ENCODE results near the gene NHS. TPM values are rescaled to one million over a fixed set of nuclear protein-coding genes. Genes with fewer than 3 reads are reported as not detected.
"Not testable (repeated sequence)": the region's sequence is repeated elsewhere in the genome, so short reads cannot be mapped to it uniquely, and the experiment has no call there.

Gene NHS
- total RNA-seq, 1 experiment from 2014 or later, result 2.2 TPM

DNA sequence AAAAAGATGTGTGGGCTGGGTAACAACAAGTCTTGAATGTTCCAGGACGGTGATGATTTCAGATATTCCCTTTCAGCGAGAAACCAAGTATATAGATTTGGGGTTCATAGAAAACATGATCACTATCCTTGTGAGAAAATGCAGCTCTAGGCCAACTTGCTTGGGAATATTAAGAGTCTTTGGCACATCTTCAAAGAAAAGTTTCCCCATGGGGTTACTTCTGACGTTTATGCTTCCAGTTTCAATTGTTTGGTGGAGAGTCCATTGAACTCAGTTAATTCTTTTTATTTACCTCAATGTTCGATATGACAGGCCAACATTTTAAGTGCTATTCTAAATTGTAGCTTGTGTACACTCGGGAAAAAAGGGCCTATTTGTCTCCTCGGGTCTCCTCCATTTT, 126.7 kb downstream of the NHS start:
- no TSS peak for BruUV-seq (replicated peaks)
- intact Hi-C loops (cut with micrococcal nuclease; ENCODE audit: unreplicated experiment), result no loop called here
- H3K4me1 Mint-ChIP-seq (ENCODE audit: low read depth, unreplicated experiment), result peaks cover 13% of the 10 kb centered on the region

DNA sequence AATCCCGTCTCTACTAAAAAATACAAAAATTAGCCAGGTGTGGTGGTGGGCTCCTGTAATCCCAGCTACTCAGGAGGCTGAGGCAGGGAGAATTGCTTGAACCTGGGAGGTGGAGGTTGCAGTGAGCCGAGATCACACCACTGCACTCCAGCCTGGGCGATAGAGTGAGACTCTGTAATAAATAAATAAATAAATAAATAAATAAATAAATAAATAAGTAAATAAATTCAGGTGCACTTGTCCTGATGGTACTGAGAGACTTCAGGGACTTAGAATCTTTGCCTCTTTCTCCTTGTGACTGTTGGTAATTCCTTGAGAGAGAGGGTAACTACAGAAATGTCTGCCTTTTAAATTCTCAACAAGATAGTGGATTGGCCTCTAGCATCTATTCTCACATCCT, 131.4 kb downstream of the NHS start:
- H3K4me3 Mint-ChIP-seq (ENCODE audit: unreplicated experiment); H3K4me1 Mint-ChIP-seq (ENCODE audit: low read depth, unreplicated experiment); H3K27me3 ChIP-seq (replicated peaks; ENCODE audit: control insufficient read depth, insufficient read depth, low read length); H3K27me3 Mint-ChIP-seq (ENCODE audit: insufficient read depth, unreplicated experiment); CTCF ChIA-PET; H3K36me3 Mint-ChIP-seq (ENCODE audit: insufficient read depth, unreplicated experiment); POLR2A ChIA-PET; H3K4me1 ChIP-seq; H3K9me3 ChIP-seq; H3K36me3 ChIP-seq (ENCODE audit: control insufficient read depth, insufficient read depth, low read length); BruUV-seq (replicated peaks); H3K27ac Mint-ChIP-seq (ENCODE audit: unreplicated experiment); intact Hi-C loops (cut with micrococcal nuclease; ENCODE audit: unreplicated experiment); H3K4me3 ChIP-seq (ENCODE audit: low read depth, low read length); H3K9me3 Mint-ChIP-seq (ENCODE audit: unreplicated experiment); DNase-seq: not testable (repeated sequence)

More for the DNA sequence above, 126.7 kb downstream of the NHS start:
- Histone ChIP-seq H3K9me3 (no peaks in the 10 kb centered on the region), H3K4me1 (peaks cover 5% of the 10 kb centered on the region; the same call in 1 of the 2 replicates), H3K36me3 (ENCODE audit: control insufficient read depth, insufficient read depth, low read length) (no peaks in the 10 kb centered on the region), H3K4me3 (ENCODE audit: low read depth, low read length) (no peak overlapping the region), H3K27me3 (replicated peaks; ENCODE audit: control insufficient read depth, insufficient read depth, low read length) (no peaks in the 10 kb centered on the region; the same call in 1 of the 2 replicates)
- ChIA-PET POLR2A (no interaction called here), CTCF (no interaction called here)
- Mint-ChIP-seq H3K36me3 (ENCODE audit: insufficient read depth, unreplicated experiment) (no peaks in the 10 kb centered on the region), H3K27me3 (ENCODE audit: insufficient read depth, unreplicated experiment) (no peaks in the 10 kb centered on the region), H3K4me3 (ENCODE audit: unreplicated experiment) (no peak overlapping the region), H3K27ac (ENCODE audit: unreplicated experiment) (no peak overlapping the region), H3K9me3 (ENCODE audit: unreplicated experiment) (no peaks in the 10 kb centered on the region)
- TF ChIP-seq, protein P1, sequence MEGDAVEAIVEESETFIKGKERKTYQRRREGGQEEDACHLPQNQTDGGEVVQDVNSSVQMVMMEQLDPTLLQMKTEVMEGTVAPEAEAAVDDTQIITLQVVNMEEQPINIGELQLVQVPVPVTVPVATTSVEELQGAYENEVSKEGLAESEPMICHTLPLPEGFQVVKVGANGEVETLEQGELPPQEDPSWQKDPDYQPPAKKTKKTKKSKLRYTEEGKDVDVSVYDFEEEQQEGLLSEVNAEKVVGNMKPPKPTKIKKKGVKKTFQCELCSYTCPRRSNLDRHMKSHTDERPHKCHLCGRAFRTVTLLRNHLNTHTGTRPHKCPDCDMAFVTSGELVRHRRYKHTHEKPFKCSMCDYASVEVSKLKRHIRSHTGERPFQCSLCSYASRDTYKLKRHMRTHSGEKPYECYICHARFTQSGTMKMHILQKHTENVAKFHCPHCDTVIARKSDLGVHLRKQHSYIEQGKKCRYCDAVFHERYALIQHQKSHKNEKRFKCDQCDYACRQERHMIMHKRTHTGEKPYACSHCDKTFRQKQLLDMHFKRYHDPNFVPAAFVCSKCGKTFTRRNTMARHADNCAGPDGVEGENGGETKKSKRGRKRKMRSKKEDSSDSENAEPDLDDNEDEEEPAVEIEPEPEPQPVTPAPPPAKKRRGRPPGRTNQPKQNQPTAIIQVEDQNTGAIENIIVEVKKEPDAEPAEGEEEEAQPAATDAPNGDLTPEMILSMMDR (IDR thresholded peaks at IDR 0.05; ENCODE audit: insufficient read depth in 1 of 2, low read depth in 1 of 2, low read length in 1 of 2, severe bottlenecking in 1 of 2, unreplicated experiment in 1 of 2), result no peak
- no peak for DNase-seq

DNA sequence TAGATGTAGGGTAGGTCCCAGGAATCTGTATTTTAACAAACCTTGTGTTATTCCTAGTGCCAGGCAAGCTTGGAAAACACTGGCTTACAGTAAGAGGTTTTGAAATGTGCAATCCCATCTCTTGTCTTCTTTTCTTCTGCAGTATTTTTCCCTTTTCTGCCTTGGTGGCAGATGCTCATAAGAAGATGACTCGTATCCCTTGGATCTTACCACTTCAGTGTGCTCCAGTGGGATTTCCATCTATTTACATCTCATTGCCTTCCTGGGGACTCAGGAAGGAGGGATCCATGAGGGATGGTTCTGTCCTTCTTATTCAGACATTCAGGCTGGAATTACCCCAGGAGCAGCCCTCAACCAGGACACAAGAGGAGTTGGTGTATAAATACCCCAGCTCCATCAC, 136.6 kb downstream of the NHS start:
- H3K27me3 Mint-ChIP-seq (ENCODE audit: insufficient read depth, unreplicated experiment), result no peaks in the 10 kb centered on the region
- no TSS peak for BruUV-seq (replicated peaks)
- TF ChIP-seq, protein P1 (IDR thresholded peaks at IDR 0.05; ENCODE audit: insufficient read depth in 1 of 2, low read depth in 1 of 2, low read length in 1 of 2, severe bottlenecking in 1 of 2, unreplicated experiment in 1 of 2), result no peak
- H3K27ac Mint-ChIP-seq (ENCODE audit: unreplicated experiment), result no peak overlapping the region
- Histone ChIP-seq H3K36me3 (ENCODE audit: control insufficient read depth, insufficient read depth, low read length) (no peaks in the 10 kb centered on the region), H3K4me3 (ENCODE audit: low read depth, low read length) (no peak overlapping the region), H3K9me3 (no peaks in the 10 kb centered on the region), H3K27me3 (replicated peaks; ENCODE audit: control insufficient read depth, insufficient read depth, low read length) (no peaks in the 10 kb centered on the region), H3K4me1 (no peaks in the 10 kb centered on the region)
- ChIA-PET CTCF (no interaction called here), POLR2A (no interaction called here)
- H3K4me3 Mint-ChIP-seq (ENCODE audit: unreplicated experiment), result no peak overlapping the region
- no peaks in the 10 kb centered on the region for H3K9me3 Mint-ChIP-seq (ENCODE audit: unreplicated experiment)
- intact Hi-C loops (cut with micrococcal nuclease; ENCODE audit: unreplicated experiment), result no loop called here
- H3K4me1 Mint-ChIP-seq (ENCODE audit: low read depth, unreplicated experiment), result no peaks in the 10 kb centered on the region
- no peak for DNase-seq
- H3K36me3 Mint-ChIP-seq (ENCODE audit: insufficient read depth, unreplicated experiment), result no peaks in the 10 kb centered on the region

DNA sequence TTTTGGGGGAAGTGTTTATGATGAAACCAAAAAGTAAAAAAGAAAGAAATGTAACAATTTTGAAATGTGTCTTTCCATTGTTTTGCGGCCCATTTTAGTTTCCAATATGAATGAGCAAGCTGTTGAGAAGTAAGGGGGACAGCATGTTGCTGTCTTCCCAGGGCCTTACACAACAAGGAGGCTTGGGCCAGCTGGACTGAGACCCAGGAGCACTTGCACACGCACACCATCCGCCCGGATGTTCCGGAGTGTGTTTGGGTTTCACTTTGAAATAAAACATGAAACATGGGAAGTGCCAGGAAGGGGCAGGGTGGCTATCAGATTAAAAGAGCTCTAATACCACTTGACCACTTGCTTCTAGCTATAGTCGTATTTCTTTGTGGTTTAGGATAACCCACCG, 144.4 kb downstream of the NHS start:
- no peaks in the 10 kb centered on the region for H3K9me3 ChIP-seq
- H3K36me3 ChIP-seq (ENCODE audit: control insufficient read depth, insufficient read depth, low read length), result no peaks in the 10 kb centered on the region
- H3K27ac Mint-ChIP-seq (ENCODE audit: unreplicated experiment), result no peak overlapping the region
- CTCF ChIA-PET, result no interaction called here
- intact Hi-C loops (cut with micrococcal nuclease; ENCODE audit: unreplicated experiment), result no loop called here
- no peaks in the 10 kb centered on the region for H3K9me3 Mint-ChIP-seq (ENCODE audit: unreplicated experiment)
- POLR2A ChIA-PET, result no interaction called here
- BruUV-seq (replicated peaks), result no TSS peak
- no peaks in the 10 kb centered on the region for H3K27me3 ChIP-seq (replicated peaks; ENCODE audit: control insufficient read depth, insufficient read depth, low read length)
- no peak overlapping the region for H3K4me3 ChIP-seq (ENCODE audit: low read depth, low read length)
- H3K27me3 Mint-ChIP-seq (ENCODE audit: insufficient read depth, unreplicated experiment), result no peaks in the 10 kb centered on the region
- no peak for DNase-seq
- TF ChIP-seq, protein P1 (IDR thresholded peaks at IDR 0.05; ENCODE audit: insufficient read depth in 1 of 2, low read depth in 1 of 2, low read length in 1 of 2, severe bottlenecking in 1 of 2, unreplicated experiment in 1 of 2), result no peak
- H3K36me3 Mint-ChIP-seq (ENCODE audit: insufficient read depth, unreplicated experiment), result no peaks in the 10 kb centered on the region
- H3K4me3 Mint-ChIP-seq (ENCODE audit: unreplicated experiment), result no peak overlapping the region
- H3K4me1 Mint-ChIP-seq (ENCODE audit: low read depth, unreplicated experiment), result no peaks in the 10 kb centered on the region
- no peaks in the 10 kb centered on the region for H3K4me1 ChIP-seq

Data from Caco-2 (cell line).